ENCODE measurements around the gene PRKCA.
"Not testable (repeated sequence)": the region's sequence is repeated elsewhere in the genome, so short reads cannot be mapped to it uniquely, and the experiment has no call there.

PRKCA gene

GRCh38 chr17:66725438-66725837, 423.0 kb downstream of the PRKCA start:
- DNase-seq, result not testable (repeated sequence)

GRCh38 chr17:66725956-66726355, 423.5 kb downstream of the PRKCA start:
- no peak for DNase-seq

- no peak for DNase-seq
Measured at GRCh38 chr17:66726371-66726770, 424.0 kb downstream of the PRKCA start.

GRCh38 chr17:66726846-66727245, 424.4 kb downstream of the PRKCA start:
- no peak for DNase-seq

- DNase-seq, result no peak
Measured at GRCh38 chr17:66727634-66728570, 425.5 kb downstream of the PRKCA start.

- DNase-seq, result no peak
Measured at GRCh38 chr17:66730461-66730923, 428.1 kb downstream of the PRKCA start.

- no peak for DNase-seq
Measured at GRCh38 chr17:66733759-66734158, 431.3 kb downstream of the PRKCA start.

GRCh38 chr17:66734186-66734943, 432.0 kb downstream of the PRKCA start:
- DNase-seq, result no peak

GRCh38 chr17:66737524-66737923, 435.1 kb downstream of the PRKCA start:
- DNase-seq, result no peak

GRCh38 chr17:66738301-66738700, 435.9 kb downstream of the PRKCA start:
- no peak for DNase-seq

GRCh38 chr17:66739553-66739952, 437.1 kb downstream of the PRKCA start:
- DNase-seq, result no peak

GRCh38 chr17:66740226-66740625, 437.8 kb downstream of the PRKCA start:
- no peak for DNase-seq

GRCh38 chr17:66743511-66743910, 441.1 kb downstream of the PRKCA start:
- DNase-seq, result no peak

- DNase-seq, result no peak
Measured at GRCh38 chr17:66746736-66747135, 444.3 kb downstream of the PRKCA start.

- DNase-seq, result no peak
Measured at GRCh38 chr17:66747578-66748275, 445.3 kb downstream of the PRKCA start.

- no peak for DNase-seq
Measured at GRCh38 chr17:66748578-66748977, 446.2 kb downstream of the PRKCA start.

GRCh38 chr17:66749217-66749832, 446.9 kb downstream of the PRKCA start:
- no peak for DNase-seq

- DNase-seq, result no peak
Measured at GRCh38 chr17:66750116-66750515, 447.7 kb downstream of the PRKCA start.

GRCh38 chr17:66750781-66751543, 448.5 kb downstream of the PRKCA start:
- DNase-seq, result no peak

GRCh38 chr17:66751771-66752170, 449.4 kb downstream of the PRKCA start:
- DNase-seq, result no peak

- no peak for DNase-seq
Measured at GRCh38 chr17:66752411-66752810, 450.0 kb downstream of the PRKCA start.
